GM12865 (cell line): Measurements from ENCODE around the gene DPYSL4.

ENCODE experiments used
- DNase-seq: peaks from one replicate; pipeline ENCODE4 v3.0.0; 2010; ENCODE audit warnings: low read depth
- H3K4me3 ChIP-seq: 2 replicates; pipeline ENCODE4 v1.5.1; 2011; ENCODE audit warnings: mild to moderate bottlenecking, low read depth, low read length, control low read depth
- TF ChIP-seq, protein P1 (sequence below): IDR thresholded peaks from 2 replicates; pipeline ENCODE4 v1.5.1; 2011; ENCODE audit warnings: low read length, control low read depth, low read depth, inconsistent platforms; ENCODE audit not compliant: insufficient read depth; ENCODE audit errors: missing control alignments

DPYSL4 gene

DNA sequence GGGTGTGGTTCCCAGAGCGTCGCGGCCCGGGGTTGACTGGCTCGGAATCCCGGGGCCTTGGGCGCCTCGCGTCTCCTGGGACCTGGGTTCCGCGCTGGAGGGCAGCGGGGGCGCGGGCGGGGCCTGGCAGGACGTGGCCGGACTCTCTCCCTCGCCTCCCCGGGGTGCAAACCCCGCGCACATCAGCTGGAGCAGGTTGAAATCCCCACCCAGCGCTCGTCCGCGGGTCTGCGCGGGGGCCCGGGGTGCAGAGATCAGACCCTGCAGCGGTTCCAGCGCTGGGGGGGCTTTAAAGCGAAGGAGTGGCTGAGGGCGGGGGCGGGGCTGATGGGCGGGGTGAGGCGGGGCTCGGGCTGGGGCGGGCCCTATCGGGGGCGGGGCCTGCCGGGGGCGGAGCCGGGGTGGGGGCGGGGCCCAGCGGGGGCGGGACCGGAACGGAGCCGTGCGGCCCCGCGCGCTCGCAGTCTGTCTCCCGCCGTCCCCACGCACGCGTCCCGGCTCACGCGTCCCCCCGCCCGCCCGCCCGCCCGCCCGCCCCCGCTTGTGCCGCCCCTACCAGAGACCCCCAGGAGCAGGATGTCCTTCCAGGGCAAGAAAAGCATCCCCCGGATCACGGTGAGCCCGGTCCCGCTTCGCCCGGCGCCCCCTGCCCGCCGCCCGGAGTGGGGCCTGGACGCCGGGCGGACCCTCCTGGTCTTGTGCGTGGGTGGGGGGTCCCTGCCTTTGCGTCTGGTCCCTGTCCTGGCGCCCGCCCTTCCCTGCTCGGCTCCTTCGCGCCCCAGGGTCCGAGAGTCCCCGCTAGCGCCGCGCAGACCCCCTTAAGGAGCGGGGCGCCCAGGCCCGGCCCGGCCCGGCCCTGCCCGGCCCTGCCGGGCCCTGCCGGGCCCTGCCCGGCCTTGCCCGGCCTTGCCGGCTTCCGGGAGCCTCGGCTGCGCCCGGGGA is at the start of gene DPYSL4:
DPYSL4 (plus strand) TSS at position 461 of the 942 bp plus-strand sequence; CDS start at position 577, 116 bp downstream.
- H3K4me3 ChIP-seq = no peak within 1 kb of the TSS
- DNase-seq = no peak
- TF ChIP-seq, protein P1, sequence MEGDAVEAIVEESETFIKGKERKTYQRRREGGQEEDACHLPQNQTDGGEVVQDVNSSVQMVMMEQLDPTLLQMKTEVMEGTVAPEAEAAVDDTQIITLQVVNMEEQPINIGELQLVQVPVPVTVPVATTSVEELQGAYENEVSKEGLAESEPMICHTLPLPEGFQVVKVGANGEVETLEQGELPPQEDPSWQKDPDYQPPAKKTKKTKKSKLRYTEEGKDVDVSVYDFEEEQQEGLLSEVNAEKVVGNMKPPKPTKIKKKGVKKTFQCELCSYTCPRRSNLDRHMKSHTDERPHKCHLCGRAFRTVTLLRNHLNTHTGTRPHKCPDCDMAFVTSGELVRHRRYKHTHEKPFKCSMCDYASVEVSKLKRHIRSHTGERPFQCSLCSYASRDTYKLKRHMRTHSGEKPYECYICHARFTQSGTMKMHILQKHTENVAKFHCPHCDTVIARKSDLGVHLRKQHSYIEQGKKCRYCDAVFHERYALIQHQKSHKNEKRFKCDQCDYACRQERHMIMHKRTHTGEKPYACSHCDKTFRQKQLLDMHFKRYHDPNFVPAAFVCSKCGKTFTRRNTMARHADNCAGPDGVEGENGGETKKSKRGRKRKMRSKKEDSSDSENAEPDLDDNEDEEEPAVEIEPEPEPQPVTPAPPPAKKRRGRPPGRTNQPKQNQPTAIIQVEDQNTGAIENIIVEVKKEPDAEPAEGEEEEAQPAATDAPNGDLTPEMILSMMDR = no peak

DNA sequence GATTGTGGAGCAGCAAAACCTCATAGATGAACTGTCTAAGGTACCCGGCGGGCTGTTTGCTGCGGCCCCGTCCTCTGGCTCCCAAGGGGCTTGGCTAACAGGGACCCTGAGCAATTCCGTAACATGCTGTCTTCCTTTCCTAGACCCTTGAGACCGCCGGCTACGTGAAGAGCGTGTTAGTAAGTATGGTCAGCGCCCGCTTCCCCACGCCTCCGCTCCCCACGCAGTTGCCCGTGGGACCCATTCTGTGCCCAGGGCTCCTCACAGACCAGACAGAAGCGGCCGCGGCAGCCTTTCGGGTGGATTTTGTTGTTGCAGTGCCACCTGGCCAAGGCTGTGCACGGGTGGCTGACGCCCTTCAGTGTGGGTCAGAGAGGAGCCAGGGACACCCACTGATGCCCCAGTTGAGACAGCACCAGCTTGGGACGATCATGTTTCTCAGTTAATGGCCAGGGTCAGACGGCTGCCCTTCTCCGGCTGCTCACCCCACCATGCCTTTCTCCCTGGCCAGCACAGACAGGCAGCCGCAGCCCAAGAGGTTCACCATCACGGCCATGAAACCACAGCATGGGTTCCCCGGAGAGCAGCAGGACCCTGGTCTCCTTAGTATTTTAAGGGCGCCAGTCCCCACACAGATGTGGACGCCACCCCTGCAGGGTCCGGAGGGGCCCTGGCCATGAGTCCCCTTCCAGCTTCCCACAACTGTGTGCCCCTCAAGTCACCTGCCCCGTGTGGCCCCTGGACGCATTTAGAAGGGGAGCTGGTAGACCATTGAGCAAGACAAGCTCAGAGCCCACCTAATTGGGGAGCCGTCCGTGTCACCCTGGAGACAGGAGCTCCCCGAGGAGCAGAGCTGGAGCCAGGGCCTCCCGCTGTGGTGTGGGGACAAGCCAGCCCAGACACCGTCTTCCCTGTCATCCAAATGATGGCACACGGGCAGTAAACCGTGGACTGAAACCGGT is 49.4 kb upstream of the DPYSL4 start:
- H3K4me3 ChIP-seq = no peak overlapping the region
- no peak for DNase-seq
- TF ChIP-seq, protein P1 = no peak

DNA sequence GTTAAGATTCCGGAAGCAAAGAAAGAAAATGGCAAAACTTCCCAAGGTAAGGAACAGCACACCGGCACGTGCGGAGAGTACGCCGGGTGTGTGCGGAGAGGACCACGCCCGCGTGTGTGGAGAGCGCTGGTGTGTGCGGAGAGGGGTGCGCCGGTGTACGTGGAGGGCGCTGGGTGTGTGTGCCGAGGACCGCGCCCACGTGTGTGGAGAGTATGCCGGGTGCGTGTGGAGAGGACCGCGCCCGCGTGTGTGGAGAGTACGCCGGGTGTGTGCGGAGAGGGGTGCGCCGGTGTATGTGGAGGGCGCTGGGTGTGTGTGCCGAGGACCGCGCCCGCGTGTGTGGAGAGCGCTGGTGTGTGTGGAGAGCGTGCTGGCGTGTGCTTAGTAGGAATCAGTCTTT is 48.6 kb upstream of the DPYSL4 start:
- no peak overlapping the region for H3K4me3 ChIP-seq
- no peak for DNase-seq
- TF ChIP-seq, protein P1 = no peak

DNA sequence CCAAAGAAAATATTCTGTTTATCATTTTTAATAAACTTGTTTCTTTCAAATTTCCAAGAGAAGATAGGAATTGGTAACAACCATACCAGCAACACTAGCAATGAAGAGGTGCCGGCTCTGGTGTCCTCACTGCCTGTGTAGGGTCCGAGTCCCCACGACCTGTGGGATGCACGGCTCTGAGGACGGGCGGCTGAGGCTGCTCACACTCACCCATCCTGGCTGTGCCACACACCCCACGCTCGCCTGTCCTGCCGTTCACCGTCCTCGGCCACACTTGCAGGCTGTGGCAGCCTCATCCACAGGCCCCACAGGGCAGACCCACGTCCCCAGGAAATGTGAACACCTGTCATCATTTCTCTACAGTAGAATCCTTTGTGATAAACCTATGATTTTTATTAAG is 48.2 kb upstream of the DPYSL4 start:
- TF ChIP-seq, protein P1 = no peak
- no peak overlapping the region for H3K4me3 ChIP-seq
- no peak for DNase-seq

DNA sequence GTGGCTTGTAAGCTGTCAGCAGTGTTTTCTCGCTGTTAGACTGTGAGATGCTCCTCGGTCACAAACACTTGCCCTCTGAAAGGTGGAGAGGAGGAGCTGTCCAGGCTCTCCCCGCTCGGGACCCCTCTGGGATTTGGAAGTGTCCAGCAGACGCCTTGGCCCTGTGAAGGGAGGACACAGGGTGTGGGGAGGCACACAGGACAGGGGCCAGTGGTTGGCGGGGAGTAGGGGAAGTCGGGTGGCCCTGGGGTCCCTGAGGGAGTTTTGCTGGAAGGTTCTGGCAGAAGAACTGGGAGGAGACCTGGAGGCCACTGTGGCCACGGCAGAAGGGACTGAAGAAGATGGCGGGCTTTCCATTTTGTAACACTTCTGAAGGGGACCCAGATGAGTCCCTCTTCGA is 47.2 kb upstream of the DPYSL4 start:
- no peak overlapping the region for H3K4me3 ChIP-seq
- TF ChIP-seq, protein P1 = no peak
- DNase-seq = no peak

DNA sequence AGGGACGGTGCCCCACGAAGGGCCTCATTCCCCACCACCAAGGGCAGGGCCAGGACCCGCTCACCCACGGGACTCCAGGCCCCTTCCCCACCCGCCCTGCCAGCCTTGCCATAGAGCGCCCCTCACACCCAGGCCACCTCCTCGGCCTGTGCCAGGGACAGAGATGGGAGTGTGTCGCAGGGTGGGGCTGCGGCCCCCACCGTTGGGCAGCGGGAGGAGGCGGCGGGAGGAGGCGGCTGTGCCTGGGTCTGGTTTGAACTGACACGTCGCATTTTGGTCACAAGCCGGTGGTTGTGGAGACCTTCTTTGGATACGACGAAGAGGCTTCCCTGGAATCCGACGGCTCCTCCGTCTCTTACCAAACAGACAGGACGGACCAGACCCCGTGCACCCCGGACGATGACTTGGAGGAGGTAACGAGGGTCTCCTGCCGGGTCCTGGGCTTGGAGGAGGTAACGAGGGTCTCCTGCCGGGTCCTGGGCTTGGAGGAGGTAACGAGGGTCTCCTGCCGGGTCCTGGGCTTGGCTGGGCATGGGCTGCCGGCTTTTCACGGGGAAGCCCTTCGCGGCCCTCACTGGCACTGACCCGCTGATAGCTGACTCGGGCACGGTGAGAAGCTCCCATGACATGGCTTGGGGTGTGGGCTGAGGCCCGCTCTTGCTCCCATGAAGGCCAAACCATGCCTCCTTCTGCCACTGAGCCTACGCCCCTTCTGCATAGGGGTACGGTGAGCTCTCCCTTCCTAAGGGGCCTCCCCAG is 46.4 kb upstream of the DPYSL4 start:
- TF ChIP-seq, protein P1 = no peak
- H3K4me3 ChIP-seq = no peak overlapping the region
- DNase-seq = no peak
